ENCODE measurements around the gene TXLNA. TPM values are rescaled to one million over a fixed set of nuclear protein-coding genes. Genes with fewer than 3 reads are reported as not detected.

TXLNA gene
- total RNA-seq, 1 experiment from 2014 or later: 67.3 TPM

GRCh38 chr1:32186491-32186890, 7.0 kb downstream of the TXLNA start:
- no peak overlapping the region for H2AFZ ChIP-seq (ENCODE audit: low read length)
- H2BK120ac ChIP-seq (ENCODE audit: low read depth, low read length, poor library complexity, severe bottlenecking): no peak overlapping the region
- H3K18ac ChIP-seq (ENCODE audit: insufficient read length, low read depth, low read length): no peak overlapping the region
- no peak overlapping the region for H3K4ac ChIP-seq (ENCODE audit: low read depth, low read length)
- Mint-ChIP-seq H3K27ac (peak overlapping the region; percentile 94 to 97 (median 95); a peak in 6 of 7 replicates), H3K36me3 (ENCODE audit: insufficient read depth in 1 of 3, low read depth in 3 of 3) (peaks cover 63 to 86% (median 85%) of the 10 kb centered on the region in 3 experiments), H3K4me3 (no peak overlapping the region; a peak in 1 of 5 replicates), H3K27me3 (ENCODE audit: low read depth) (no peaks in the 10 kb centered on the region), H3K4me1 (peaks cover 1% of the 10 kb centered on the region in 2 experiments), H3K9me3 (no peaks in the 10 kb centered on the region)
- no peak overlapping the region for H2BK15ac ChIP-seq (ENCODE audit: low read depth, low read length)
- no peak overlapping the region for H3T11ph ChIP-seq (ENCODE audit: low read length)
- no peak overlapping the region for H3K23ac ChIP-seq (ENCODE audit: insufficient read length, low read depth, low read length)
- no peaks in the 10 kb centered on the region for H3K79me2 ChIP-seq (ENCODE audit: insufficient read depth, low read length)
- H3K27me3 ChIP-seq (ENCODE audit: insufficient read depth, low read length): no peaks in the 10 kb centered on the region
- TF ChIP-seq CTCF (conservative IDR thresholded peaks at IDR 0.05): no peak
- H4K8ac ChIP-seq (replicated peaks; ENCODE audit: insufficient read length, low read depth, low read length): no peak overlapping the region
- H3K79me1 ChIP-seq (ENCODE audit: insufficient read depth, low read depth, low read length, poor library complexity, severe bottlenecking): peaks cover 4% of the 10 kb centered on the region
- H2BK12ac ChIP-seq (ENCODE audit: insufficient read length, low read depth, low read length): no peak overlapping the region
- no peaks in the 10 kb centered on the region for H3K9me3 ChIP-seq (ENCODE audit: control insufficient read depth, low read depth, low read length)
- no CpG with 5 or more reads among the region's 2 CpGs for WGBS (ENCODE audit: extremely low coverage, insufficient read length, low lambda C conversion rate)
- no peak for DNase-seq
- no peak overlapping the region for H2BK5ac ChIP-seq (ENCODE audit: insufficient read length, low read length)
- H4K91ac ChIP-seq (ENCODE audit: insufficient read length, low read depth, low read length): no peak overlapping the region
- no peak overlapping the region for H3K56ac ChIP-seq (ENCODE audit: insufficient read length, low read depth, low read length)
- H4K5ac ChIP-seq (ENCODE audit: insufficient read length, low read depth, low read length): no peak overlapping the region
- H2BK20ac ChIP-seq (ENCODE audit: low read depth, low read length, poor library complexity, severe bottlenecking): no peak overlapping the region
- H3K4me2 ChIP-seq (ENCODE audit: insufficient read depth, insufficient read length, low read length): no peak overlapping the region
- H3K27ac ChIP-seq (ENCODE audit: insufficient read length, low read depth, low read length): no peak overlapping the region
- H3K9ac ChIP-seq (ENCODE audit: extremely low read depth, insufficient read length, low read length): no peak overlapping the region
- H3K4me1 ChIP-seq (ENCODE audit: insufficient read depth, low read length): no peaks in the 10 kb centered on the region
- no peaks in the 10 kb centered on the region for H4K20me1 ChIP-seq (ENCODE audit: control insufficient read depth, insufficient read depth, insufficient read length)
- H2AK5ac ChIP-seq (ENCODE audit: insufficient read length, low read length): no peak overlapping the region
- H3K14ac ChIP-seq (ENCODE audit: insufficient read depth, low read length): no peak overlapping the region
- no peaks in the 10 kb centered on the region for H3K23me2 ChIP-seq (ENCODE audit: insufficient read length, low read depth, low read length, poor library complexity, severe bottlenecking)

Data from H9 (cell line).